ENCODE data around the gene TMCC3. TPM values are rescaled to one million over a fixed set of nuclear protein-coding genes. Genes with fewer than 3 reads are reported as not detected.
"Not testable (repeated sequence)": the region's sequence is repeated elsewhere in the genome, so short reads cannot be mapped to it uniquely, and the experiment has no call there.

The TMCC3 gene
- total RNA-seq, 1 donor from 2014 or later = 24.2 TPM

DNA sequence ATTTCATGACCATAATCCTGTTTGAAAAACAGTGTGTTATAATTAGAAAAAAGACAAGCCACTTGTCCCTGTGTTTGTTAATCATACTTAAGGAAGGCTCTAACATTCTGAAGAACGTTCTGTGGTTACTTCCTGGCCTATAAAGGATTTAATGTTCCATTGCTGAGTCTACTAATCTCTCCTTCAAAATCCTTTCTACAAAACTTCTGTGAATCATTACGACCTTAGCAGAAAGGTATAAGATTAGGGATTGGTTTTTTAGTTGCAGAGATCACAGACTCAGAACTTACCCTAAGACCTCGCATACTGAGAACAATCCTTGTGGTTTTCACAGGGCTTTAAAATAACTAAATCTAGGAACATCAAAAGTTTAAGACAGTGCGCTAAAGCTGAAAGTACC lies 48.3 kb downstream of the TMCC3 start:
- intact Hi-C loops (cut with micrococcal nuclease) = loop anchor here (2.0 kb wide), 1 partner anchor 125 kb away; no protein-coding TSS in a partner anchor
- DNase-seq = no peak
- Mint-ChIP-seq H3K27me3 (no peaks in the 10 kb centered on the region), H3K4me3 (no peak overlapping the region), H3K9me3 (peaks cover 4% of the 10 kb centered on the region), H3K4me1 (no peaks in the 10 kb centered on the region), H3K36me3 (ENCODE audit: low read depth) (peaks cover 21% of the 10 kb centered on the region), H3K27ac (no peak overlapping the region)
- ATAC-seq (ENCODE audit: low read depth) = no peak
- CTCF ChIA-PET = interaction anchor here (1.1 kb wide), 1 partner anchor 274 kb away, joined by 3 read pairs; no protein-coding TSS in a partner anchor
- POLR2A ChIA-PET = no interaction called here
- TF ChIP-seq, protein P1, sequence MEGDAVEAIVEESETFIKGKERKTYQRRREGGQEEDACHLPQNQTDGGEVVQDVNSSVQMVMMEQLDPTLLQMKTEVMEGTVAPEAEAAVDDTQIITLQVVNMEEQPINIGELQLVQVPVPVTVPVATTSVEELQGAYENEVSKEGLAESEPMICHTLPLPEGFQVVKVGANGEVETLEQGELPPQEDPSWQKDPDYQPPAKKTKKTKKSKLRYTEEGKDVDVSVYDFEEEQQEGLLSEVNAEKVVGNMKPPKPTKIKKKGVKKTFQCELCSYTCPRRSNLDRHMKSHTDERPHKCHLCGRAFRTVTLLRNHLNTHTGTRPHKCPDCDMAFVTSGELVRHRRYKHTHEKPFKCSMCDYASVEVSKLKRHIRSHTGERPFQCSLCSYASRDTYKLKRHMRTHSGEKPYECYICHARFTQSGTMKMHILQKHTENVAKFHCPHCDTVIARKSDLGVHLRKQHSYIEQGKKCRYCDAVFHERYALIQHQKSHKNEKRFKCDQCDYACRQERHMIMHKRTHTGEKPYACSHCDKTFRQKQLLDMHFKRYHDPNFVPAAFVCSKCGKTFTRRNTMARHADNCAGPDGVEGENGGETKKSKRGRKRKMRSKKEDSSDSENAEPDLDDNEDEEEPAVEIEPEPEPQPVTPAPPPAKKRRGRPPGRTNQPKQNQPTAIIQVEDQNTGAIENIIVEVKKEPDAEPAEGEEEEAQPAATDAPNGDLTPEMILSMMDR (IDR thresholded peaks at IDR 0.05) = no peak

DNA sequence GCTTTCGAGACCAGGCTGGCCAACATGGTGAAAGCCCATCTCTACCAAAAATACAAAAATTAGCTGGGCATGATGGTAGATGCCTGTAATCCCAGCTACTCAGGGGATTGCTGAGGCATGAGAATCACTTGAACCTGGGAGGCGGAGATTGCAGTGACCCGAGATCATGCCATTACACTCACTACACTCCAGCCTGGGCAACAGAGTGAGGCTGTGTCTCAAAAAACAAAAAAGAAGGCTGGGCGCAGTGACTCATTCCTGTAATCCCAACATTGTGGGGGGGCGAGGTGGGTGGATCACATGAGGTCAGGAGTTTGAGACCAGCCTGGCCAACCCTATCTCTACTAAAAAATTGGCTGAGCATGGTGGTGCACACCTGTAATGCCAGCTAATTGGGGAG lies 49.0 kb downstream of the TMCC3 start:
- H3K4me1 Mint-ChIP-seq; H3K9me3 Mint-ChIP-seq; POLR2A ChIA-PET; CTCF ChIA-PET; H3K27me3 Mint-ChIP-seq; H3K4me3 Mint-ChIP-seq; ATAC-seq (ENCODE audit: low read depth); intact Hi-C loops (cut with micrococcal nuclease); DNase-seq; H3K27ac Mint-ChIP-seq: not testable (repeated sequence)
- H3K36me3 Mint-ChIP-seq (ENCODE audit: low read depth) = peaks cover 14% of the 10 kb centered on the region

DNA sequence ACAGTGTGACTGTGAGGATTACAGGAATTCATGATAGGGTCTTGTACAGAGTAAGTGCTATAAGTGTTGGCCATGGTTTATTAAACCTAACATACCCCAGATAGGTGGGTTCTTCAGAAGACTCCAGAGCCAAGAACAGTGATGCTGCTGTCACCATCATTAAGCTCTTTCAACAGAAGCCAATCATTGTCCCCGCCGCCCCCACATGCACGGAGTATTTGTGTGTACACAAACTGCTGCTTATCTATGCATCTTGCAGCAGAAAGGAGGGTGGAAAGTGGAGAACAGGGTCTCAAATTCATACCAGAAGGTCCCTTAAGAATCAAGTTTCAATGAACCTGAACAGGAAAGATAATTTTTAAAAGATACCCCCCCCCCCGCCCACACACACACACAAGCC lies 51.2 kb downstream of the TMCC3 start:
- TF ChIP-seq, protein P1 (IDR thresholded peaks at IDR 0.05) = no peak
- DNase-seq (no peak), ATAC-seq (ENCODE audit: low read depth) (no peak)
- ChIA-PET CTCF (no interaction called here), POLR2A (no interaction called here)
- H3K27me3 Mint-ChIP-seq = no peaks in the 10 kb centered on the region
- peaks cover 7% of the 10 kb centered on the region for H3K36me3 Mint-ChIP-seq (ENCODE audit: low read depth)
- intact Hi-C loops (cut with micrococcal nuclease) = no loop called here
- no peak overlapping the region for H3K27ac Mint-ChIP-seq
- H3K4me1 Mint-ChIP-seq = peaks cover 9% of the 10 kb centered on the region
- no peaks in the 10 kb centered on the region for H3K9me3 Mint-ChIP-seq
- no peak overlapping the region for H3K4me3 Mint-ChIP-seq

DNA sequence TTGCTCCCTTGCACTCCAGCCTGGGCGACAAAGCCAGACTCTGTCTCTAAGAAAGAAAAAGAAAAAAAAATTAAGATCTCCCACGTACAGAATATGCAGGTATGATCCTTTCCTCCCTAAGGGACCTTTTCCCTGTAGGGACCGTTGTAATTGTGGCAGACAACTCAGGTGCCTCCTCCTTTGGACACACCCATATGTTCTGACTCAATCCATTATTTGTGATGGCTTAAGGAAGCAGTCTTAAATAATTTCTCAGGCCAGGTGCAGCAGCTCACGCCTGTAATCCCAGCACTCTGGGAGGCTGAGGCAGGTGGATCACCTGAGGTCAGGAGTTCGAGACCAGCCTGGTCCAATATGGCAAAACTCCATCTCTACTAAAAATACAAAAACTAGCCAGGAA lies 53.1 kb downstream of the TMCC3 start:
- Mint-ChIP-seq H3K4me1 (peaks cover 21% of the 10 kb centered on the region), H3K36me3 (ENCODE audit: low read depth) (peaks cover 7% of the 10 kb centered on the region), H3K27me3 (no peaks in the 10 kb centered on the region), H3K4me3 (no peak overlapping the region), H3K9me3 (no peaks in the 10 kb centered on the region), H3K27ac (no peak overlapping the region)
- intact Hi-C loops (cut with micrococcal nuclease) = no loop called here
- ATAC-seq (ENCODE audit: low read depth) (no peak), DNase-seq (no peak)
- ChIA-PET CTCF (no interaction called here), POLR2A (no interaction called here)
- TF ChIP-seq, protein P1 (IDR thresholded peaks at IDR 0.05) = no peak

DNA sequence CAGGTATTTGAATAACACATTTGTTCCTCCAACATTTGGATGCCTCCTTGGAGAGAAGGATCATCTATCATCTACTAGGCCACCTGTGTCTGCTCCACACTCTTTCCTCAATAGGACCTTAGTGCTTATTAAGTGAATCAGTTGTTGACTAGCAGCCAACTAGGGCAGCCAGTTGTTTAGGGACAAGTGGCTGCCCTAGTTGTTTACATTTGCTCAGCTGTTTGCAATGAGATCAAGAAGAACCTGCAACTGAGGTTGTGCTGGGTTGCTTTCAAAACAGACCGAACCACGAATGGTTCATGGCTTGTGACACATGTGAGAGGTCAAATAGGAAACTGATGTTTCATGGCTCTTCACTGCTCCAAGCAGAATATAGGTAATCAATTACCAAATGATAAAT lies 53.8 kb downstream of the TMCC3 start:
- no peak for DNase-seq
- ChIA-PET POLR2A (no interaction called here), CTCF (no interaction called here)
- Mint-ChIP-seq H3K27ac (no peak overlapping the region), H3K4me3 (no peak overlapping the region), H3K36me3 (ENCODE audit: low read depth) (peaks cover 7% of the 10 kb centered on the region), H3K27me3 (no peaks in the 10 kb centered on the region), H3K4me1 (peaks cover 21% of the 10 kb centered on the region), H3K9me3 (no peaks in the 10 kb centered on the region)
- TF ChIP-seq, protein P1 (IDR thresholded peaks at IDR 0.05) = no peak
- intact Hi-C loops (cut with micrococcal nuclease) = no loop called here
- no peak for ATAC-seq (ENCODE audit: low read depth)

DNA sequence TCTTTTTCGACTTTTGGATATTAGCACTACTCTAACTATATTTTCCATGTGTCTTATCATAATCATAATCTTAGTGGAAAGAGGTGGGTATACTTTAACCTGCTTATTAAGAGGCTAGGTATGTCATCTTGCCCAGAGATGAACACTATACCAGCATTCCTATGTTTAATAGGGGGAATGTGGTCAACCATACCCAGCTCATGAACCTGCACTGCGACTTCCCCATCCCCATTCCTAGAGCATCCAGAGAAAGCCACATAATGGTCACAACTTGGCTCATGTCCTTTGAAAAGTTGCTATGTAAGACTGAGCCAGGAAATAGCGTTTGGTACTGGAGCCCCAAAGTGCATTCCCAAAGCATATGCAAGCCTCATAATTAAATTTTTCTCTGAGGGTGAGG lies 55.2 kb downstream of the TMCC3 start:
- POLR2A ChIA-PET = no interaction called here

More for the DNA sequence above, 55.2 kb downstream of the TMCC3 start:
- CTCF ChIA-PET = no interaction called here
- H3K4me1 Mint-ChIP-seq = peaks cover 21% of the 10 kb centered on the region
- H3K36me3 Mint-ChIP-seq (ENCODE audit: low read depth) = peaks cover 15% of the 10 kb centered on the region
- intact Hi-C loops (cut with micrococcal nuclease) = no loop called here
- TF ChIP-seq, protein P1 (IDR thresholded peaks at IDR 0.05) = no peak
- H3K9me3 Mint-ChIP-seq = no peaks in the 10 kb centered on the region
- DNase-seq = no peak
- no peak for ATAC-seq (ENCODE audit: low read depth)
- H3K4me3 Mint-ChIP-seq = no peak overlapping the region
- H3K27ac Mint-ChIP-seq = no peak overlapping the region
- no peaks in the 10 kb centered on the region for H3K27me3 Mint-ChIP-seq
